ENCODE data around the gene RAP1GAP.

The RAP1GAP gene

GRCh38 chr1:21661886-21662285 is 7.3 kb downstream of the RAP1GAP start:
- DNase-seq, result no peak

GRCh38 chr1:21659924-21660326 is 9.2 kb downstream of the RAP1GAP start:
- DNase-seq, result no peak

- DNase-seq, result peak; percentile 74
These were observed 9.8 kb downstream of the RAP1GAP start for GRCh38 chr1:21659099-21659923.

- no peak for DNase-seq
These were observed 11.5 kb downstream of the RAP1GAP start for GRCh38 chr1:21657456-21658190.

GRCh38 chr1:21655748-21656147 is 13.4 kb downstream of the RAP1GAP start:
- no peak for DNase-seq

- no peak for DNase-seq
These were observed 13.9 kb downstream of the RAP1GAP start for GRCh38 chr1:21655259-21655658.

GRCh38 chr1:21654209-21654608 is 14.9 kb downstream of the RAP1GAP start:
- DNase-seq, result no peak

- no peak for DNase-seq
These were observed 15.4 kb downstream of the RAP1GAP start for GRCh38 chr1:21653744-21654100.

GRCh38 chr1:21652937-21653743 is 16.0 kb downstream of the RAP1GAP start:
- DNase-seq, result no peak

- DNase-seq, result no peak
These were observed 16.8 kb downstream of the RAP1GAP start for GRCh38 chr1:21652101-21652936.

GRCh38 chr1:21651214-21652042 is 17.7 kb downstream of the RAP1GAP start:
- DNase-seq, result peak; percentile 42

- no peak for DNase-seq
These were observed 18.8 kb downstream of the RAP1GAP start for GRCh38 chr1:21650400-21650799.

- no peak for DNase-seq
These were observed 19.8 kb downstream of the RAP1GAP start for GRCh38 chr1:21649315-21649714.

GRCh38 chr1:21648791-21649190 is 20.4 kb downstream of the RAP1GAP start:
- no peak for DNase-seq

GRCh38 chr1:21648352-21648730 is 20.8 kb downstream of the RAP1GAP start:
- DNase-seq, result no peak

- DNase-seq, result no peak
These were observed 21.5 kb downstream of the RAP1GAP start for GRCh38 chr1:21647431-21648351.

- DNase-seq, result no peak
These were observed 23.6 kb downstream of the RAP1GAP start for GRCh38 chr1:21645550-21645949.

- DNase-seq, result no peak
These were observed 24.3 kb downstream of the RAP1GAP start for GRCh38 chr1:21644906-21645305.

GRCh38 chr1:21644348-21644747 is 24.8 kb downstream of the RAP1GAP start:
- no peak for DNase-seq

GRCh38 chr1:21643624-21644023 is 25.5 kb downstream of the RAP1GAP start:
- DNase-seq, result no peak

Measured in activated effector memory CD4-positive, alpha-beta T cell treated with Interleukin-2 at 50 U/mL for 16 hours (primary cell).